Neural cell (in vitro differentiated cells): Measurements from ENCODE around the gene STAT2. TPM values are rescaled to one million over a fixed set of nuclear protein-coding genes. Genes with fewer than 3 reads are reported as not detected.

ENCODE experiments used
- H2AFZ ChIP-seq: fragments of 200-600, 300-800 bp; sonication (generic), shearing (Covaris generic); 2 replicates; pipeline ENCODE4 v1.6.0; 2014; ENCODE audit warnings: low read depth, mild to moderate bottlenecking, antibody characterized with exemption, low read length, moderate library complexity
- H3F3A ChIP-seq: fragments of 200-600 bp; shearing (Covaris generic); 2 replicates; pipeline ENCODE4 v1.6.1; 2016; ENCODE audit warnings: mild to moderate bottlenecking, moderate library complexity, mixed read lengths, antibody characterized with exemption, low read length; ENCODE audit not compliant: insufficient read depth, poor library complexity, severe bottlenecking
- H3K27ac ChIP-seq: fragments of 200-600, 300-800 bp; sonication (generic), shearing (Covaris generic); 2 replicates; pipeline ENCODE4 v1.5.1; 2014; ENCODE audit warnings: mild to moderate bottlenecking, low read length, moderate library complexity
- H3K27me3 ChIP-seq: fragments of 300-800, 200-600 bp; sonication (generic), shearing (Covaris generic); 2 replicates; pipeline ENCODE4 v1.6.0; 2014; ENCODE audit warnings: mild to moderate bottlenecking, low read depth, low read length, moderate library complexity; ENCODE audit not compliant: insufficient read depth
- H3K36me3 ChIP-seq: fragments of 300-800, 200-600 bp; sonication (generic), shearing (Covaris generic); 2 replicates; pipeline ENCODE4 v1.5.1; 2014; ENCODE audit warnings: mild to moderate bottlenecking, antibody characterized with exemption, low read length, moderate library complexity; ENCODE audit not compliant: insufficient read depth
- H3K4me2 ChIP-seq: fragments of 300-800, 200-600 bp; sonication (generic), shearing (Covaris generic); 2 replicates; pipeline ENCODE4 v1.6.0; 2014; ENCODE audit warnings: mild to moderate bottlenecking, low read length
- H3K4me3 ChIP-seq: fragments of 300-800, 200-600 bp; sonication (generic), shearing (Covaris generic); 2 replicates; pipeline ENCODE4 v1.5.1; 2014; ENCODE audit warnings: mild to moderate bottlenecking, low read length, moderate library complexity
- H3K79me2 ChIP-seq: fragments of 200-600 bp; shearing (Covaris generic); replicated peaks from 2 replicates; pipeline ENCODE4 v1.6.0; 2014; ENCODE audit warnings: mild to moderate bottlenecking, low read length, moderate library complexity; ENCODE audit not compliant: insufficient read depth
- H3K9ac ChIP-seq: fragments of 300-800, 200-600 bp; sonication (generic), shearing (Covaris generic); 2 replicates; pipeline ENCODE4 v1.6.1; 2016; ENCODE audit warnings: mild to moderate bottlenecking, low read length, mixed read lengths
- H3K9me2 ChIP-seq: fragments of 200-600 bp; shearing (Covaris generic); 2 replicates; pipeline ENCODE4 v1.6.1; 2016; ENCODE audit warnings: mild to moderate bottlenecking, low read length, mixed read lengths; ENCODE audit not compliant: insufficient read depth
- H3K9me3 ChIP-seq: fragments of 200-600, 300-800 bp; sonication (generic), shearing (Covaris generic); 2 replicates; pipeline ENCODE4 v1.6.1; 2016; ENCODE audit warnings: mild to moderate bottlenecking, mixed run types, low read length, moderate library complexity, mixed read lengths
- H4K20me1 ChIP-seq: fragments of 200-600 bp; shearing (Covaris generic); 2 replicates; pipeline ENCODE4 v1.6.1; 2016; ENCODE audit warnings: mild to moderate bottlenecking, mixed run types; ENCODE audit not compliant: insufficient read depth
- EP300 ChIP-seq: fragments of 450-650 bp; conservative IDR thresholded peaks from 2 replicates; pipeline ENCODE4 v1.6.1; 2014; ENCODE audit warnings: antibody characterized with exemption, mild to moderate bottlenecking, moderate library complexity; ENCODE audit not compliant: poor library complexity, severe bottlenecking
- EZH2 ChIP-seq: fragments of 200-600, 300-800 bp; shearing (Covaris generic), sonication (generic); IDR thresholded peaks from 2 replicates; pipeline ENCODE4 v1.6.1; 2014; ENCODE audit warnings: antibody characterized with exemption, low read length, borderline replicate concordance, mild to moderate bottlenecking; ENCODE audit not compliant: insufficient read depth, poor library complexity, severe bottlenecking
- MXI1 ChIP-seq: fragments of 450-650 bp; conservative IDR thresholded peaks from 2 replicates; pipeline ENCODE4 v1.6.1; 2014; ENCODE audit warnings: antibody characterized with exemption, mild to moderate bottlenecking; ENCODE audit not compliant: poor library complexity, severe bottlenecking
- POLR2AphosphoS5 ChIP-seq: IDR thresholded peaks from 2 replicates; pipeline ENCODE4 v1.6.1; 2012
- RAD21 ChIP-seq: fragments of 450-650 bp; conservative IDR thresholded peaks from 2 replicates; pipeline ENCODE4 v1.6.1; 2014; ENCODE audit warnings: antibody characterized with exemption, mild to moderate bottlenecking, moderate library complexity
- SMC3 ChIP-seq: fragments of 450-650 bp; conservative IDR thresholded peaks from 2 replicates; pipeline ENCODE4 v1.6.1; 2014; ENCODE audit warnings: antibody characterized with exemption, mild to moderate bottlenecking, moderate library complexity; ENCODE audit not compliant: poor library complexity
- polyA plus RNA-seq: library from polyadenylated mRNA; depleted of rRNA; stranded (reverse); fragments of >200 nt; gene quantifications from 2 replicates; pipeline ENCODE4 v1.2.3, GENCODE V29; 2014
- TF ChIP-seq, protein P1 (sequence below): fragments of 450-650 bp; IDR thresholded peaks from 2 replicates; pipeline ENCODE4 v1.5.1; 2014; ENCODE audit warnings: antibody characterized with exemption, mild to moderate bottlenecking, moderate library complexity; ENCODE audit not compliant: poor library complexity, severe bottlenecking
- TF ChIP-seq, protein P2 (sequence below): IDR thresholded peaks from 2 replicates; pipeline ENCODE4 v1.6.1; 2012; ENCODE audit warnings: borderline replicate concordance

The STAT2 gene
- polyA plus RNA-seq, 1 donor from 2014 or later: 88.2 TPM

- Histone ChIP-seq H3K4me3 (no peak overlapping the region), H3K4me2 (no peak overlapping the region), H3K27me3 (no peaks in the 10 kb centered on the region), H3K79me2 (no peaks in the 10 kb centered on the region), H3K36me3 (no peaks in the 10 kb centered on the region), H3F3A (no peaks in the 10 kb centered on the region), H3K9me2 (no peaks in the 10 kb centered on the region), H3K9me3 (no peaks in the 10 kb centered on the region), H4K20me1 (no peaks in the 10 kb centered on the region), H3K9ac (no peak overlapping the region), H3K27ac (no peak overlapping the region), H2AFZ (no peak overlapping the region)
- TF ChIP-seq EZH2: no peak
- TF ChIP-seq, protein P1, sequence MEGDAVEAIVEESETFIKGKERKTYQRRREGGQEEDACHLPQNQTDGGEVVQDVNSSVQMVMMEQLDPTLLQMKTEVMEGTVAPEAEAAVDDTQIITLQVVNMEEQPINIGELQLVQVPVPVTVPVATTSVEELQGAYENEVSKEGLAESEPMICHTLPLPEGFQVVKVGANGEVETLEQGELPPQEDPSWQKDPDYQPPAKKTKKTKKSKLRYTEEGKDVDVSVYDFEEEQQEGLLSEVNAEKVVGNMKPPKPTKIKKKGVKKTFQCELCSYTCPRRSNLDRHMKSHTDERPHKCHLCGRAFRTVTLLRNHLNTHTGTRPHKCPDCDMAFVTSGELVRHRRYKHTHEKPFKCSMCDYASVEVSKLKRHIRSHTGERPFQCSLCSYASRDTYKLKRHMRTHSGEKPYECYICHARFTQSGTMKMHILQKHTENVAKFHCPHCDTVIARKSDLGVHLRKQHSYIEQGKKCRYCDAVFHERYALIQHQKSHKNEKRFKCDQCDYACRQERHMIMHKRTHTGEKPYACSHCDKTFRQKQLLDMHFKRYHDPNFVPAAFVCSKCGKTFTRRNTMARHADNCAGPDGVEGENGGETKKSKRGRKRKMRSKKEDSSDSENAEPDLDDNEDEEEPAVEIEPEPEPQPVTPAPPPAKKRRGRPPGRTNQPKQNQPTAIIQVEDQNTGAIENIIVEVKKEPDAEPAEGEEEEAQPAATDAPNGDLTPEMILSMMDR: no peak
Observed at GRCh38 chr12:56385873-56386272, 26.0 kb upstream of the STAT2 start.

- TF ChIP-seq POLR2AphosphoS5: no peak
- TF ChIP-seq SMC3: no peak
- TF ChIP-seq EZH2: no peak
- TF ChIP-seq, protein P1: no peak
- no peak for TF ChIP-seq EP300
- TF ChIP-seq, protein P2, sequence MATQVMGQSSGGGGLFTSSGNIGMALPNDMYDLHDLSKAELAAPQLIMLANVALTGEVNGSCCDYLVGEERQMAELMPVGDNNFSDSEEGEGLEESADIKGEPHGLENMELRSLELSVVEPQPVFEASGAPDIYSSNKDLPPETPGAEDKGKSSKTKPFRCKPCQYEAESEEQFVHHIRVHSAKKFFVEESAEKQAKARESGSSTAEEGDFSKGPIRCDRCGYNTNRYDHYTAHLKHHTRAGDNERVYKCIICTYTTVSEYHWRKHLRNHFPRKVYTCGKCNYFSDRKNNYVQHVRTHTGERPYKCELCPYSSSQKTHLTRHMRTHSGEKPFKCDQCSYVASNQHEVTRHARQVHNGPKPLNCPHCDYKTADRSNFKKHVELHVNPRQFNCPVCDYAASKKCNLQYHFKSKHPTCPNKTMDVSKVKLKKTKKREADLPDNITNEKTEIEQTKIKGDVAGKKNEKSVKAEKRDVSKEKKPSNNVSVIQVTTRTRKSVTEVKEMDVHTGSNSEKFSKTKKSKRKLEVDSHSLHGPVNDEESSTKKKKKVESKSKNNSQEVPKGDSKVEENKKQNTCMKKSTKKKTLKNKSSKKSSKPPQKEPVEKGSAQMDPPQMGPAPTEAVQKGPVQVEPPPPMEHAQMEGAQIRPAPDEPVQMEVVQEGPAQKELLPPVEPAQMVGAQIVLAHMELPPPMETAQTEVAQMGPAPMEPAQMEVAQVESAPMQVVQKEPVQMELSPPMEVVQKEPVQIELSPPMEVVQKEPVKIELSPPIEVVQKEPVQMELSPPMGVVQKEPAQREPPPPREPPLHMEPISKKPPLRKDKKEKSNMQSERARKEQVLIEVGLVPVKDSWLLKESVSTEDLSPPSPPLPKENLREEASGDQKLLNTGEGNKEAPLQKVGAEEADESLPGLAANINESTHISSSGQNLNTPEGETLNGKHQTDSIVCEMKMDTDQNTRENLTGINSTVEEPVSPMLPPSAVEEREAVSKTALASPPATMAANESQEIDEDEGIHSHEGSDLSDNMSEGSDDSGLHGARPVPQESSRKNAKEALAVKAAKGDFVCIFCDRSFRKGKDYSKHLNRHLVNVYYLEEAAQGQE: no peak
- TF ChIP-seq RAD21: no peak
- TF ChIP-seq MXI1: no peak
Observed at GRCh38 chr12:56382611-56383010, 22.7 kb upstream of the STAT2 start.

More at GRCh38 chr12:56382611-56383010, 22.7 kb upstream of the STAT2 start:
- Histone ChIP-seq H3K79me2 (no peaks in the 10 kb centered on the region), H3K27me3 (no peaks in the 10 kb centered on the region), H3K9me3 (no peaks in the 10 kb centered on the region), H3K27ac (no peak overlapping the region), H4K20me1 (no peaks in the 10 kb centered on the region), H3K9ac (no peak overlapping the region), H3K9me2 (no peaks in the 10 kb centered on the region), H3K36me3 (no peaks in the 10 kb centered on the region), H3K4me3 (no peak overlapping the region), H3K4me2 (no peak overlapping the region), H3F3A (no peaks in the 10 kb centered on the region), H2AFZ (no peak overlapping the region)
